Measurements from ENCODE around the gene LETM1. TPM values are rescaled to one million over a fixed set of nuclear protein-coding genes. Genes with fewer than 3 reads are reported as not detected.

LETM1 gene
- total RNA-seq, 2 experiments from 2014 or later: 58.3 to 66.8 TPM

GRCh38 chr4:1830642-1831228, 25.2 kb downstream of the LETM1 start:
- no peak overlapping the region for H2AFZ ChIP-seq (ENCODE audit: low read length)
- H3K4me1 ChIP-seq (ENCODE audit: insufficient read depth, low read length, poor library complexity, severe bottlenecking): peaks cover 20% of the 10 kb centered on the region
- DNase-seq (ENCODE audit: low spot score): no peak
- H3K27ac ChIP-seq (ENCODE audit: low read depth, low read length, poor library complexity, severe bottlenecking): no peak overlapping the region
- H3K36me3 ChIP-seq (ENCODE audit: insufficient read depth, low read length): peaks cover 67% of the 10 kb centered on the region
- intact Hi-C loops (cut with micrococcal nuclease; ENCODE audit: unreplicated experiment): no loop called here
- no peaks in the 10 kb centered on the region for H3K9me3 ChIP-seq (ENCODE audit: low read length)
- no peak overlapping the region for H3K4me3 ChIP-seq (ENCODE audit: low read depth, low read length, poor library complexity, severe bottlenecking)
- ChIA-PET POLR2A (interaction anchor here (0.6 kb wide), 1 partner anchor 717 kb away, joined by 4 read pairs; no protein-coding TSS in a partner anchor), CTCF (ENCODE audit: unreplicated experiment) (interaction anchor here (0.6 kb wide), 1 partner anchor 8 kb away, joined by 3 read pairs; no protein-coding TSS in a partner anchor)
- H3K4me2 ChIP-seq (ENCODE audit: low read length): no peak overlapping the region
- no peaks in the 10 kb centered on the region for H3K9me2 ChIP-seq (ENCODE audit: insufficient read depth, low read length)
- H4K20me1 ChIP-seq (ENCODE audit: insufficient read depth, low read length): no peaks in the 10 kb centered on the region
- H3K79me2 ChIP-seq (ENCODE audit: insufficient read depth, low read depth, low read length): no peaks in the 10 kb centered on the region
- no TSS peak for BruUV-seq (replicated peaks)
- TF ChIP-seq CTCF (conservative IDR thresholded peaks at IDR 0.05; ENCODE audit: low read length): no peak
- TF ChIP-seq EZH2phosphoT487 (IDR thresholded peaks at IDR 0.05; ENCODE audit: borderline replicate concordance, low read depth, low read length): no peak

DNA sequence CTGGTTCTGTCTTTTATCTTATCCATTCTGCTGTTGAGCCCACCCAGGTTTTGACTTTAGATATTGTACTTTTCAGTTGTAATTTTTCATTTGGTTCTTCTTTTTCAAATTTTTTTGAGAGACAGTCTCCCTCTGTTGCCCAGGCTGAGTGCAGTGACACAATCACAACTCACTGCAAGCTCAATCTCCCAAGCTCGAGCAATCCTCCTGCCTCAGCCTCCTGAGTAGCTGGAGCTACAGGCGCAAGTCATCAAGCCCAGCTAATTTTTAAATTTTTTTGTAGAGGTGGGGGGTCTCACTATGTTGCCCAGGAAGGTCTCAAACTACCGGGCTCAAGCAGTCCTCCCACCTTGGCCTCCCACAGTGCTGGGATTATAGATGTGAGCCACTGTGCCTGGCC, 25.7 kb downstream of the LETM1 start:
- ChIA-PET POLR2A (interaction anchor here (0.6 kb wide), 2 partner anchors 718 to 1525 kb away, joined by 3 to 4 read pairs; no protein-coding TSS in a partner anchor), CTCF (ENCODE audit: unreplicated experiment) (no interaction called here)
- no peak for DNase-seq (ENCODE audit: low spot score)
- no peak overlapping the region for H2AFZ ChIP-seq (ENCODE audit: low read length)
- H3K27ac ChIP-seq (ENCODE audit: low read depth, low read length, poor library complexity, severe bottlenecking): no peak overlapping the region
- peaks cover 67% of the 10 kb centered on the region for H3K36me3 ChIP-seq (ENCODE audit: insufficient read depth, low read length)
- H3K4me1 ChIP-seq (ENCODE audit: insufficient read depth, low read length, poor library complexity, severe bottlenecking): peaks cover 20% of the 10 kb centered on the region
- H4K20me1 ChIP-seq (ENCODE audit: insufficient read depth, low read length): no peaks in the 10 kb centered on the region
- no peak overlapping the region for H3K4me2 ChIP-seq (ENCODE audit: low read length)
- H3K9me3 ChIP-seq (ENCODE audit: low read length): no peaks in the 10 kb centered on the region
- no peak for TF ChIP-seq EZH2phosphoT487 (IDR thresholded peaks at IDR 0.05; ENCODE audit: borderline replicate concordance, low read depth, low read length)
- no peak for TF ChIP-seq CTCF (conservative IDR thresholded peaks at IDR 0.05; ENCODE audit: low read length)
- no peaks in the 10 kb centered on the region for H3K9me2 ChIP-seq (ENCODE audit: insufficient read depth, low read length)
- intact Hi-C loops (cut with micrococcal nuclease; ENCODE audit: unreplicated experiment): no loop called here
- BruUV-seq (replicated peaks): no TSS peak
- no peak overlapping the region for H3K4me3 ChIP-seq (ENCODE audit: low read depth, low read length, poor library complexity, severe bottlenecking)
- H3K79me2 ChIP-seq (ENCODE audit: insufficient read depth, low read depth, low read length): no peaks in the 10 kb centered on the region

Data from OCI-LY7 (cell line).